OCI-M2 (cell line): ENCODE measurements around the gene DMXL1.
"Not testable (repeated sequence)": the region's sequence is repeated elsewhere in the genome, so short reads cannot be mapped to it uniquely, and the experiment has no call there.

Source experiments
- DNase-seq: peaks from one replicate; lab custom pipeline; 2025; ENCODE audit not compliant: unreplicated experiment; lab: John Stamatoyannopoulos, UW

The DMXL1 gene

DNA sequence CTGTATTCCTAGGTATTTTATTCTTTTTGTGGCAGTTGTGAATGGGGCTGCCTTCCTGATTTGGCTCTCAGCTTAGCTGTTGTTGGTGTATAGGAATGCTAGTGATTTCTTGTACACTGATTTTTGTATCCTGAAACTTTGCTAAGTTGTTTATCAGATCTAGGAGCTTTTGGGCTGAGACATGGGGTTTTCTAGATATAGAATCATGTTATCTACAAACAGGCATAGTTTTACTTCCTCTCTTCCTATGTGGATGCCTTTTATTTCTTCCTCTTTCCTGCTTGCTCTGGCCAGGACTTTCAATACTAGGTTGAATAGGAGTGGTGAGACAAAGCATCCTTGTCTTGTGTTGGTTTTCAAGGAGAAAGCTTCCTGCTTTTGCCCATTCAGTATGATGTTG is 129.9 kb downstream of the DMXL1 start:
- DNase-seq = no peak

DNA sequence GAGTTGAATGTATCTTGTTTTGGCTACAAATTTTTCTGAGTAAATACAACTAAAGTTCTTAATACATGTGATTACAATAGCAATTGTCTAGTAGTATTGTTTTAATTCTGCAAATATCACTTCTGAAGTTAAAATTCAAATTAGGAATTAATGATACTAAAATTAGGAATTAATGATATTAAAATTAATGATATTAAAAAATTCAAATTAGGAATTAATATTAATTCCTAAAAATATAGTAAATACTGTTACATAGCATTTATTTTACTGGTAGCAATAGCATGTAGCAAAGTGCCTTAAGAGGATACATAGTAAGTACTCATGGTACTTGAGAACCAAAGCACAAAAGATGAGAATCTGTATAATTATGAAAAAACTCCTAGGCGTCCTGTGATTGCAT is 136.2 kb downstream of the DMXL1 start:
- DNase-seq = no peak

- DNase-seq = no peak
These were observed 141.1 kb downstream of the DMXL1 start for GRCh38 chr5:119212026-119212425.

GRCh38 chr5:119212676-119213075 is 141.8 kb downstream of the DMXL1 start:
- no peak for DNase-seq

- no peak for DNase-seq
These were observed 146.3 kb downstream of the DMXL1 start for GRCh38 chr5:119217183-119217582.

- DNase-seq = no peak
These were observed 148.2 kb downstream of the DMXL1 start for GRCh38 chr5:119218830-119219782.

GRCh38 chr5:119220576-119221197 is 149.8 kb downstream of the DMXL1 start:
- no peak for DNase-seq

DNA sequence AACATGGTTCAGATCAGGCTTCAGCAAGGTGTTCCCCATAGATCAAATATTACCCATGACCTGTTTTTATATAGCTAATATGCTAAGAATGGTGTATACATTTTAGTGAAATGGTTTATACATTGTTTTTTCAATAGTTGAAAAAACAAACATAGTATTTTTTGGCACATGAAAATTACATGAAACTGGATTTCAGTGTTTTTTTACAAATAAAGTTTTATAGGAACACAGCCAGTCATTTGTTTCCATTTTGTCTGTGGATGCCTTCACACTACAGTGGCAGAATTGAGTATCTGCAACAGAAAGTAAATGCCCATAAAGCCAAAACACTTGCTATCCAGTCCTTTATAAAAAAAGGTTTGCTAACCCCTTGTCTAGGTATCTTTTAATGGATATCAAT is 150.4 kb downstream of the DMXL1 start:
- DNase-seq = no peak

DNA sequence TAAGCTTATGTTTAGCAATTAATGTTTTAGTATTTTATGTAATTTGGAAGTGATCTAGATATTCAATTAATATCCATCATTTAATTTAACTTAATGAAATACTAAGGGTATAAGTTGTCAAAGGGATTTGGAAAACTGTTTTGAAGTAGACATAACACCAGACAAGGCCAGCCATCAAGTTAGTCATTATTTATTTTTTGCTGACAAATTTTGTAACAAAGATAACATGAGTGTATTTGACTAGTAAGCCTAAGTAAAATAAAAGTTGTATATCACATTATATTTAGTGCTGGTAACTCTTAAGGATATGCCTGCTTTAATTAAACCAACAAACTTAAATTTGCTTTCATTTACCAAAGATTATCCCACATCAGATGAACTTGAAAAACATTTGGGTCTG is 159.1 kb downstream of the DMXL1 start:
- DNase-seq = no peak

GRCh38 chr5:119238265-119239118 is 167.6 kb downstream of the DMXL1 start:
- no peak for DNase-seq

- DNase-seq = no peak
These were observed 168.2 kb downstream of the DMXL1 start for GRCh38 chr5:119239119-119239417.

GRCh38 chr5:119239826-119240225 is 168.9 kb downstream of the DMXL1 start:
- not testable (repeated sequence) for DNase-seq

DNA sequence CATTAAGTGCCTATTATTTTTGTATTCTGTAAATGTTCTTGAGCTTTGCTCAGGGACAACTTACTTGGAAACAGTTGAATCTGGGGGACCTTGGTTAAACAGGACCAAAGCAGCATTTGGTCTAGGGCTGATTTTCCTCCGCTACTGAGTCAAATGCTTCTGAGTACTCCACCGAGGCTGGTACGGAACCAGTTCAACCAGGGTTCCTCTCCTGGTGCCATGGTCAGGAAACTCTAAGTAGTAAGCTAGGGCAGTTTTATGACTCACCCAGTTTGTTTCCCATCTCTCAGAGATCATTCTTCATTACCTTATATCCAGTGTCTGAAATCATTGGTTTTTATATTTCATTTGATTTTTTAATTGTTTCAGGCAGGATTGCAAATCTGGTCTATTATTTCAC is 173.0 kb downstream of the DMXL1 start:
- no peak for DNase-seq

GRCh38 chr5:119250946-119251901 is 180.3 kb downstream of the DMXL1 start:
- DNase-seq = no peak

DNA sequence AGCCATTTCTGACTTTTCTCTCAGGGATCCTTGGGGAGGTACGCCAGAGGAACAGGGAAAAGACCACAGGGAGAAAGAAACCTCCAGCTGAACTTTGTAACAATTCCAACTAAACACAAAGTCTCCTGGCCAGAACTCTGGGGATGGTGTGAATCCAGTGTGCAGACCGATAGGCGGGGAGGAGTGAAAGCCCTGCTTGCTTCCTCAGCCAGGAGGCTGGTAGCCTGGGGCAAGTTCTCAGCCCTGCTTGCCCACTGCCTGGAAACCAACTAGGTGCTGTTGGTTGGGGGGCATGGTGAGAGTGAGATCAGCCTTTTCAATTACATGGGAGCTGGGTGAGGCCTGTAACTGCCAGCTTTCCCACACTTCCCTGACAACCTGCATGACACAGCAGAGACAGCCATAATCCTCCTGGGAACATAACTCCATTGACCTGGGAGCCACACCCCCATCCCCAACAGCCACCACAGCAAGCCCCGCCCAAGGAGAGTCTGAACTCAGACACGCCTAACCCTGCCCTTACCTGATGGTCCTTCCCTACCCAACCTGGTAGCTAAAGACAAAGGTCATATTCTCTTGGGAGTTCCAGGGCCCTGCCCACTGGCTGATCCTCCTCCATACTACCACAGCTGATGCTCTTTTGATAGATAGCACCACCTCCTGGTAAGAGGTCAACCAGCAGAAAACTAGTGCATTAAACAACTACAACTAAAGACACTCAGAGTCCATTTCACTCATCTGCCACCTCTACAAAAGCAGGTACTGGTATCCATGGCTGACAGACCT is 184.9 kb downstream of the DMXL1 start:
- no peak for DNase-seq

DNA sequence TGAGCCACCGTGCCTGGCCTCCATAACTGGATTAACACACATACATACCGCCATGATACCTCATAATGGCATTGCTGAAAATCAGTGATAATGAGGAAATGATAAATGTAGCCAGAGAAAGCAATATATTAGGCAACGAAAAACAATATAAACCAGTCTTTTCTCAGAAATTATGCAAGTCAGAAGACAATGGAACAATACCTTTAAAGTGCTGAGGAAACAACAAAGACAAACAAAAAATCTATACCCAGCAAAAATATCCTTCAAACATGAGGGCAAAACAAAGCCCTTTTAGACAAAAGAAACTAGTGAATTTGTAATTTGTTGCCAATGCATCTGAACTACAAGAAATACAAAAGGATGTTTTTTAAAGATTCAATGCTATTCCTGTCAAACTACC is 186.7 kb downstream of the DMXL1 start:
- no peak for DNase-seq

GRCh38 chr5:119263639-119264038 is 192.8 kb downstream of the DMXL1 start:
- DNase-seq = no peak

- no peak for DNase-seq
These were observed 193.3 kb downstream of the DMXL1 start for GRCh38 chr5:119264186-119264585.

GRCh38 chr5:119267958-119268386 is 197.1 kb downstream of the DMXL1 start:
- DNase-seq = no peak
